GM21717 (cell line): Measurements from ENCODE around the gene YBEY.

Experiments used
- ATAC-seq: cut with Tn5 transposase; IDR thresholded peaks from one replicate; pipeline ENCODE4 v1.9.1; 2021; ENCODE audit warnings: mild to moderate bottlenecking, moderate library complexity; ENCODE audit not compliant: unreplicated experiment

The YBEY gene

GRCh38 chr21:46264046-46264689, 22.0 kb upstream of the YBEY start:
- no peak for ATAC-seq

- ATAC-seq = no peak
Observed at GRCh38 chr21:46264690-46265144, 21.4 kb upstream of the YBEY start.

- ATAC-seq = no peak
Observed at GRCh38 chr21:46265736-46266525, 20.2 kb upstream of the YBEY start.

GRCh38 chr21:46266946-46267345, 19.2 kb upstream of the YBEY start:
- no peak for ATAC-seq

GRCh38 chr21:46268371-46268770, 17.8 kb upstream of the YBEY start:
- ATAC-seq = no peak

- ATAC-seq = no peak
Observed at GRCh38 chr21:46269466-46269865, 16.7 kb upstream of the YBEY start.

GRCh38 chr21:46273341-46273740, 12.8 kb upstream of the YBEY start:
- no peak for ATAC-seq

- no peak for ATAC-seq
Observed at GRCh38 chr21:46274797-46275390, 11.2 kb upstream of the YBEY start.

- ATAC-seq = no peak
Observed at GRCh38 chr21:46284077-46284644, 2.0 kb upstream of the YBEY start.

GRCh38 chr21:46284733-46285132, 1.4 kb upstream of the YBEY start:
- no peak for ATAC-seq

GRCh38 chr21:46285206-46285661, 908 bp upstream of the YBEY start, which contains the start of gene MCM3AP:
Gene MCM3AP, minus strand, starts transcription at chr21:46285611. Its CDS starts 325 bp downstream, at chr21:46285286.
- no peak for ATAC-seq

GRCh38 chr21:46286648-46287002, 483 bp downstream of the YBEY start:
- ATAC-seq = no peak

- ATAC-seq = no peak
Observed at GRCh38 chr21:46287541-46287940, 1.4 kb downstream of the YBEY start.

- no peak for ATAC-seq
Observed at GRCh38 chr21:46289655-46290179, 3.6 kb downstream of the YBEY start.

GRCh38 chr21:46291561-46291960, 5.4 kb downstream of the YBEY start:
- ATAC-seq = no peak

GRCh38 chr21:46294647-46295176, 8.6 kb downstream of the YBEY start:
- no peak for ATAC-seq

- no peak for ATAC-seq
Observed at GRCh38 chr21:46295177-46295770, 9.1 kb downstream of the YBEY start.

- ATAC-seq = no peak
Observed at GRCh38 chr21:46295996-46296752, 10.0 kb downstream of the YBEY start.

- no peak for ATAC-seq
Observed at GRCh38 chr21:46297338-46298271, 11.5 kb downstream of the YBEY start.
